ENCODE results near the gene PROKR1.

Gene PROKR1

DNA sequence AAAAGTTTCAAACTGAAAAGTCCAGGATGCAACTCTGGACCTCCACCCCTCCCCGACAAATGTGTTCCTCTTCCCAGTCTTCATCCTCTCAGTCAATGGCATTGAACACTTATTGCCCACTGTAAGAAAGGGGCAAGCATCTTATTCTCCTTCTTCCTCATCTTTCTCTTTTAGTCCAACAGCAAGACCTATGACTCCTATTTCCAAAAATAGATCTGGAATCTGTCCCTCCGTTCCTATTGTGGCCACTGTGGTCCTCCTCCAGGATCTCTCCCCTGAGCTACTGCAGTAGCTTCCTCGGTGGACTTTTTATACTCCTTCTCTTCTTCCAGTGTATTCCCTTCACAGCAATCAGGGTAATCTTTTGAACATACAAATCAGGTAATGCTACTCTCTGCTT lies 63.3 kb downstream of the PROKR1 start:
- Mint-ChIP-seq H3K9me3 (no peaks in the 10 kb centered on the region), H3K4me1 (peaks cover 36% of the 10 kb centered on the region), H3K27me3 (no peaks in the 10 kb centered on the region), H3K4me3 (no peak overlapping the region), H3K27ac (no peak overlapping the region)
- DNase-seq (no peak), ATAC-seq (no peak)
